GM21529 (cell line): ENCODE results near the gene TENM3.
A peak's percentile ranks its signal among the peaks of the same experiment; 100 is the strongest.
"Not testable (repeated sequence)": the region's sequence is repeated elsewhere in the genome, so short reads cannot be mapped to it uniquely, and the experiment has no call there.

ENCODE experiments used
- ATAC-seq: cut with Tn5 transposase; IDR thresholded peaks from one replicate; pipeline ENCODE4 v1.9.1; 2021; ENCODE audit not compliant: unreplicated experiment

Gene TENM3

DNA sequence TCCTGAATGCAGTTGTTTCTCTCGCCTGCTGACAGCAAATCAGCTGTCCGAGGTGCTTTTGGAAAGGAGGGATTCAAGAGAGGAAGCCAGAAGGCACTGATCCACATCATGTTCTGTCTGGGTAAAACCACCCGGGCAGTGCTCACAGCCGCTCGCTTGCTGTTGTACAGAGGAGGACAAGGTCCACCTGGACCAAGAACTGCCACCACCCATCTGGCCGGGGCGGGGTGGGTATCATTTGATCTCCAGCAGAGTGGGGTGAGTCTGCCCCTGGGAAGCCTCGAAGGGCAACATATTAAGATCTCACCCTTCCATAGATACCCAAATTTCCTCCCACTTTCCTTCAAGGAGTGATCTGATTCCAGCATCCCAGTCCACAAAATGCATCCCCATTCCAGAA, 560.9 kb downstream of the TENM3 start:
- no peak for ATAC-seq

GRCh38 chr4:182805321-182805720, 562.1 kb downstream of the TENM3 start:
- no peak for ATAC-seq

DNA sequence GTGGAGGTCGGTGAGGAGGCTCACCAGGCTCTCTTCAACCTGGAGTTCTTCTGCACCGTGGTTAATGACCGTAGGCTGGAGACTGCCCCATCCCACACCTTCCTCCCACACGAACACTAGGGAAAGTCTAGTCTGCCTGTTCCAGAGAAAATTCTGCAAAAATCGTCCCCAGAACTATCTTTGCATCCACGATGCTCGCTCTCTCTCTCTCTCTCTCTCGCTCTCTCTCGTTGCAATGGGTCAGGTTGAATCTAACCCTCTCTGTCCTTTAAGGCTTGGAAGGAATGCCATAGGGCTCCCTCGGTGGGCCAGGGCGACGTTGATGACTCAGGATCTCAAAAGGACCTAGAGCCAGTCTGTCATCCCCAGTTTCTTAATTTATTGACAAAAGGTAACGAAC, 562.5 kb downstream of the TENM3 start:
- no peak for ATAC-seq

- peak; percentile 67 for ATAC-seq
These were observed 563.4 kb downstream of the TENM3 start for GRCh38 chr4:182806259-182807252.

GRCh38 chr4:182807346-182807745, 564.1 kb downstream of the TENM3 start:
- ATAC-seq, result no peak

DNA sequence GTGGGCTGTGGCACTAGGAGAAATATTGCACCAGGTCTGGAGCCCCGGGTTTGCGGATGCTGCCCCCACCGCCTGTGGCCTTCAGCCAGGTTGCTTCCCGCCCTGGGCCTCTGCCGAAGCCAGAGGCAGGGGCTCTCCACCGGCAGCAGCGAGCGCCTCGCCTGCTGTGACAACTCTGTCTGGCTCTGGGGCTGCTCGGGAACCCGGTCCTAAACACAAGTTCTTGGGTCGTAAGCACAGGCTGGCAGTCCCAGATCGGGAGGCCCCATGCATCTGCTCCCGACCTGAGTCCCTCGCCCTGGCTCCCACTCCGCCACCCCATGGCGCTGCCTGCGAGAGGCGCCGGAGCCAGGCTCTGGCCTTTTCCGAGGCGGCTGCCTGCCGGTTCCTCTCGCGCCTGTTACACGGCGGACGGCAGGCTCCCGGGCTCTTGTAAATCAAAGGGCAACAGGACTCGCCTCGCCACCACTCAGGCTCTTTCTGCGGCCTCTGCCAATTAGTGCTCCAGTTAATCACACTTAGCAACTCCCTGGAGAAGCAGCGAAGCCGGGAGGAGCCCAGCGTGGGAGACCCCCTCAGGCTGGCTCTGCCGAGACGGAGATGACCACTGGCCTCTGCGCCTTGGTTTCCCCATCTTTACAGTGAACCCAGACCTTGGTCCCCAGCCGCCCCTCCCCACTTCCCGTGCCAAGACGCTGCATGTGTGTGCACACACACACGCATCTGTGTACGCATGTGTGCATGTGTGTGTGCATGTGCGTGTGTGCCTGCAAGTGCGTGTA, 564.8 kb downstream of the TENM3 start:
- ATAC-seq, result no peak

DNA sequence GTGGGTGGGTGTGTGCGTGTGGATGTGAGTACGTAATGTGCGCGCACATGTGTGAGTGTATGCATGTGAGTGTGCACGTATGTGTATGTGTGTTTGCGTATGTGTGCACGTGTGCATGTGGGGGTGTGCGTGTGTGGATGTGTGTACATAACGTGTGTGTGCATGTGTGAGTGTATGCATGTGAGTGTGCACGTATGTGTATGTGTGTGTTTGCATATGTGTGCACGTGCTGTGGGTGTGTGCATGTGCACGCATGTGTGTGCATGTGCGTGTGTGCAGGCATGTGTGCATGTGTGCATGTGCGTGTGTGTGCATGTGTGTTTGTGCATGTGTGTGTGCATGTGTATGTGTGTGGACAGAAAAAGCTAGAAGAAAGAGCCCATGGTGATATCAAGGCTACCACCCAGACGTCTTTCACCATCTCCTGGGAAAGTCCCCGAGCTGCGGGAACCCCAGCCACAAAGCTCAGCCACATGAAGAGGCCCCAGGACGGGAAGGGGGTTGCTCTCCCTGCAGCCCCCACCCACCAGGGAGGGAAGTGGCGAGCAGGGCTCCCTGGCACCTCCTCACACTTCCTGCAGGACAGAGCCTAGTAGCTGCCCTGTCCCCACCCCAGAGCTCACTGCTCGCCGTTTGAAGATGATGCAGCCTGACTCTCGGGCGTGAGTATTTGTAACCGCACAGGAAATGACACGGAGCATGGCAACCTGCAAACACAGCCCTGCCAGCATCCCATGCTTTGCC, 565.6 kb downstream of the TENM3 start:
- ATAC-seq, result peak; percentile 88

- ATAC-seq, result peak; percentile 30
These were observed 566.4 kb downstream of the TENM3 start for GRCh38 chr4:182809417-182810102.

DNA sequence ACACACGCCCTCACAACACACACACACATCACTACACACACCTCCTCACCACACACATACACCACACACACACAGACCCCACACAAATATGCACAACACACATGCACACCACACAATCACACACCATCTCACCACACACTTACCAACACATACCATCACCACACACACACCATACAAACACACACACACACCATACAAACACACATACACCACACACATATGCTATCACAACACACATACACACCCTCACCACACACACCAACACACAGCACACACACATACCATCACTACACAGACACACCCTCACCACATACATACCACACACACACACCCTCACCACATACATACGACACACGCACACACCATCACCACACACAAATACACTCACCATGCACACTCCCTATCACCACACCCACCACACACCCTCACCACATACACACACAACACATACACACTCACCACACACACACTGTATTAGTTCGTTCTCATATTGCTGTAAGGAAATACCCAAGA, 567.0 kb downstream of the TENM3 start:
- no peak for ATAC-seq

DNA sequence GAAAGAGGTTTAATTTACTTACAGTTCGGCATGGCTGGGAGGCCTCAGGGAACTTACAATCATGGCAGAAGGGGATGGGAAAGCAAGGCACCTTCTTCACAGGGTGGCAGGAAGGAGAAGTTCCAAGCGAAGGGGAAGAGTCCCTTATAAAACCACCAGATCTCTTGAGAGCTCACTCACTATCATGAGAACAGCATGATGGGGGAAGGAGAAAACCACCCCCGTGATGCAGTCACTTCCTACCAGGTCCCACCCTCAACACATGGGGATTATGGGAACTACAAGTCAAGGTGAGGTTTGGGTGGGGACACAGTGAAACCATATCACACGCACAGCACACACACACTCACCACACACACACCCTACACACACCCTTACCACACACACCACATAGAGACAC, 569.7 kb downstream of the TENM3 start:
- ATAC-seq, result no peak

- ATAC-seq, result not testable (repeated sequence)
These were observed 570.9 kb downstream of the TENM3 start for GRCh38 chr4:182814065-182814464.

DNA sequence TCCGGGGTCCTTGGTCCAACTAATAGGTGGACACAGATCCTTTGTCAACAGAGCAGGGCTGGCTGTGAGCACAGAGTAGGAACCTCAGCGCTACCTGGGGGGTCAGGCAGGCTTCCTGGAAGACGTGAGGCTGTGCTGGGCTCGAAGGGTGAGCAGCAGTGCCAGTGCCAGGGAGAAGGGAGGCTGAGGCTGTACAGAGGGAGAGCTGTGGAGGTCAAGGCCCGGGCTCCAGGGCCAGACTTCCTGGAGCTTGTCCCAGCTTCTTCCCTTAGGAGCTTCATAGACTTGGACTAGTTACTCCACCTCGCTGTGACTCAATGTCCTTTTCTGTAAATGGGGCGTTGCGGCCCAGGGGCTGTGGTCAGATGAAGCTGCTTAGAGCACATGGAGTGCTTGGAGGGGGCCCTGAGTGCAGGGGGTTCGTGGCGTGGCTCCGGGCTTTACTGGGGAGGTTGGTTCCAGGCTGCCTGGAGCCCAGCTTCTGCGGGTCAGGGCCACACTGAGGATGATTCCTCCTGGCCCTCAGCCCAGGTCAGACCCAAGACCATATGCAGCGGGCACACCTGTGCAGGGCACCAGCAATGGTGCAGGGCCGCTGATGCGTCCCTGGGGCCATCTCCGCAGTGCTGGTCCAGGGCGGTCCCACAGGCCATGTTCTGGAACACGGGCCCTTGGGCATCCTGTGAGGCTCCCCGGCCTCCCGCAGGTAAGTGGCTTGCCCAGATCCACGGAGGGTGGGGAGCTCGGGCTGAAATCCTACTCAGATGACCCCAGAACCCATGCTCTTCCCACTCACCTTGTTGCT, 575.9 kb downstream of the TENM3 start:
- no peak for ATAC-seq

DNA sequence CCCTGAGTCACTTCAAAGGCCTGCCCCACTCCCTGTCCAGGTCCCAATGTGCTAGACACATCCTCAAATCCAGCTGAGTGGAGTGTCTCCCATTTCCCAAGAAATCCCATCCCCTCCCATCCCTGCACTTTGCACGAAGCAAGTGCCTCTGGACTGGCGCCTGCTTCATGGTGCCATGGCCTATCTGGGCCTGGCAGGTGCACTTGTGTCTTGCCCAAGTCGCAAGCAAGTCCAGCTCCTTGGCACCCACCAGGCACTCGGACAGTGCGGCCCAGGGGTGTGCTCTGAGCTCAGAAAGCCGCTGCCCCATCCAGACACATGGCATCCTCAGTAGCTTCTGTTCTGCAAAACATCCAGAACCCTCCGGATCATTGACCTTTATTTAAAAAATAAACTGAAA, 576.5 kb downstream of the TENM3 start:
- ATAC-seq, result no peak

DNA sequence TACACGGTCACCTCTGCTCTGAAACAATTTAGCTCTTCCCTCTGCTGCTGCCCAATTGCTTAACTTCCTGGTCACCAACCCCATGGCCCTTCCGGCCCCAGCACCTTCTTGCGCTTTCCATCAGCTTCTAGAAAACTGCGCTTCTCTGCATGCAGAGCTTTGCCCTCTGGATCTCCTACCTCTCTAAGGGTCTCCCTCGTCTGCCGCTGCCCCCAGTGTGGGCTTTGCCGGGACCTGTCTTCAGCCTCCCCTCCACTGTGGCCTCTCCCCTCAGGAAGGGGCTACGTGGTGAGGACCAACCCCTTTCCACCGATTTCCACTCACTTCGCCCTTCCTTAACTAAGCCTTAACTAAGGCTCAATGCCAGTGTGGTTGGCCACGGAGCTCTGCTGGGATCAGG, 579.4 kb downstream of the TENM3 start:
- ATAC-seq, result no peak

DNA sequence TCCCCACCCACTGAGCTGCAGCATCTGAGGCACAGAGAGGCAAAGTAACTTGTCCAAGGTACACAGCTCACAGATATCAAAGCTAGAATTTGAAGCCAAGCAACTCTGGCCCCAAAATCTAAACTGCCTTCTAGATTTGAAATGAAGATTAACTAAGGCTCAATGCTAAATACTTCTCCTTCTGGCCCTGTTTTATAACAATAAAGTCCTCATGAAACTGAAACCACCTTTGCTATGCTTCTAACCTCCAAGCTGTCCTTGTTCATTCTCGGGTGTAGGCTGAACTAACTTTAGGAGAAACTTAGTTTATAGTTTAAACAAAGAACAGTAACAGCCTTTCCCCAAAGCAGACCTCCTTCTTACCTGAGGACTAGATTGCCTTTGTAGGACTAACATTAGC, 580.4 kb downstream of the TENM3 start:
- peak; percentile 58 for ATAC-seq

DNA sequence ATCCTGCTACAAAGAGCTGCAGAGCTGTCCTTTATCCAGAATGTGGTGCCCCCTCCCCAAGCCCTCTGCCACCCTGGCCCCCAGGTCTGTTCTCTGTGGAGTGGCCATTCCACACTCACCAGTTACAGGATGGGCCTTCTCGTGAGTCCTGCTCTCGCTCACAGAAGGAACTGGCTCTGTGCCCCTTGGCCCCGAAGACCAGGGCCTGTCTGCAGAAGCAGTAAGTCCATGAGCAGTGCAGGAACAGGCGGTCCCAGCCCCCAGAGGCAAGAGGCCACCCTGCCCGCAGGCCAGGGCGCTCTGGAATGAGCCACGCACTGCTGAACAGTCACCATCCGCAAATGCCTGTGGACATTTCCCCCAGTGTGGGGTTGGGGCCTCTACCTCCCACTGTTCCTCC, 581.8 kb downstream of the TENM3 start:
- ATAC-seq, result no peak

DNA sequence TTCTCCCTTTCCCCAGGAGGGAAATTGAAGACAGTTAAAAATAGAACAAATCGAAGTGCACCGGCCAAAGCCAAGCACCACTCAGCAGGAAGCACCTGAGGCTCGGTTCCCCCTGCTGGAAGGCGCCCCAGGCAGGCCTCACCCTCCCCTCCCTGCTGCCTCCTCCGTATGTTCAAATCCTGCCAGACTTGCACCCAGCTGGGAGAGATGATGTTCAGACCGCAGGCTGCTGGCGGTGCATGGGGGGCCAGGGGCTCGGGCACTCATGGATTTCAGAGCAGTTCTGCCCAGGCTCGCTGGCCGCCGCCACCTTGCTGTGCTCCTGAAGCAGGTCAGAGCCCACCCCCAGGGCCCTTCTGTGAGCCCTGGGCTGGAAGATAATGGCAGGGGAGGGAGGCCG, 582.6 kb downstream of the TENM3 start:
- ATAC-seq, result no peak

GRCh38 chr4:182826391-182826790, 583.2 kb downstream of the TENM3 start:
- ATAC-seq, result peak; percentile 59

DNA sequence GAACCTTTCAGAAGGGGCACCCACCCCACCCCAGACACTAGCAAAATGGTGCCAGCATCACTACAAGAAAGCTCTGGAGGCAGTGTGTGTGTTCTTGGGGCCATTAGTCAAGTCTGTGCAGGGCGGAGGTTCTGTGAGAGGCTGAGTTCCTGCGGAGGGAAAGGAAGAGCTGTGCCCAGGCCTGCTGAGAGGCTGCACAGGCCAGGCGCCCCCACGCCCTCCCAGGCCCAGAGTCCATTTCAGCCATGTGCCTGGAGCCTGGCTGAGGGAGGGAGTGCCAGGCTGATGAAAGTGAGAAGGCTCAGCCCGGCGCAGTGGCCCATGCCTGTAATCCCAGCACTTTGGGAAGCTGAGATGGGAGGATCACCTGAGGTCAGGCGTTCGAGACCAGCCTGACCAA, 584.0 kb downstream of the TENM3 start:
- no peak for ATAC-seq

GRCh38 chr4:182827954-182828353, 584.8 kb downstream of the TENM3 start:
- no peak for ATAC-seq
